B cell (primary cell): ENCODE data around the gene TIMP2. TPM values are rescaled to one million over a fixed set of nuclear protein-coding genes. Genes with fewer than 3 reads are reported as not detected.
A peak's percentile ranks its signal among the peaks of the same experiment; 100 is the strongest.
"Not testable (repeated sequence)": the region's sequence is repeated elsewhere in the genome, so short reads cannot be mapped to it uniquely, and the experiment has no call there.

Source experiments
- ATAC-seq: fragments of 200-7000 bp; cut with Tn5 transposase; one replicate; pipeline ENCODE4 v1.10.0; 2021; ENCODE audit warnings: low read depth, mild to moderate bottlenecking, moderate number of reproducible peaks, moderate library complexity
- CTCF ChIA-PET: fragments of 350-600 bp; sonication (Branson Sonifier 250); formaldehyde crosslinking; loops from one replicate; lab custom pipeline; 2021; ENCODE audit warnings: antibody characterized with exemption, inconsistent platforms; lab: Charles Lee
- POLR2A ChIA-PET: fragments of 350-600 bp; sonication (Branson Sonifier 250); formaldehyde crosslinking; loops from one replicate; lab custom pipeline; 2021; ENCODE audit warnings: antibody characterized with exemption; lab: Charles Lee
- DNase-seq: peaks from one replicate; pipeline ENCODE4 v3.0.0; 2013
- H2AFZ ChIP-seq: 2 replicates; pipeline ENCODE4 v1.6.1; 2012; ENCODE audit warnings: mild to moderate bottlenecking, low read depth, low read length; ENCODE audit not compliant: insufficient read depth, poor library complexity, severe bottlenecking
- H3K27ac ChIP-seq, 2 donors: 1 replicate in 1 of 2; 2 replicates in 1 of 2; pipeline ENCODE4 v1.5.1; 2012 to 2013; ENCODE audit warnings: low read length in 2 of 2, mild to moderate bottlenecking in 2 of 2, moderate library complexity in 1 of 2
- H3K27me3 ChIP-seq, 4 experiments: fragments of 200-600 bp in 1 of 4; sonication (generic) in 1 of 4; replicated peaks in 1 of 4; 1 replicate in 2 of 4; 2 replicates in 2 of 4; pipeline versions ENCODE4 v1.6.1 to v1.7.0; 2013 to 2016; ENCODE audit warnings: low read length in 3 of 4, mild to moderate bottlenecking in 2 of 4, mixed read lengths in 1 of 4, moderate library complexity in 1 of 4; ENCODE audit not compliant: insufficient read depth in 4 of 4, control insufficient read depth in 3 of 4; ENCODE audit errors: control extremely low read depth in 1 of 4
- H3K36me3 ChIP-seq, 2 experiments: replicated peaks in 1 of 2; 1 replicate in 1 of 2; 2 replicates in 1 of 2; pipeline versions ENCODE4 v1.6.1 to v1.7.1; 2013; ENCODE audit warnings: low read length in 1 of 2; ENCODE audit not compliant: insufficient read depth in 2 of 2, control insufficient read depth in 1 of 2; ENCODE audit errors: control extremely low read depth in 1 of 2, extremely low read depth in 1 of 2
- H3K4me1 ChIP-seq, 2 donors: fragments of 200-600 bp in 1 of 2; sonication (generic) in 1 of 2; 1 replicate in 1 of 2; 2 replicates in 1 of 2; pipeline versions ENCODE4 v1.5.1 to v1.6.1; 2013 to 2017; ENCODE audit warnings: low read length in 2 of 2; ENCODE audit not compliant: control insufficient read depth in 2 of 2, insufficient read depth in 2 of 2
- H3K4me2 ChIP-seq: replicated peaks from 2 replicates; pipeline ENCODE3; 2012; ENCODE audit warnings: mild to moderate bottlenecking, low read depth, low read length; ENCODE audit not compliant: poor library complexity, severe bottlenecking
- H3K4me3 ChIP-seq, 5 experiments: fragments of 200-600 bp in 1 of 5; sonication (generic) in 1 of 5; 1 replicate in 3 of 5; 2 replicates in 2 of 5; pipeline versions ENCODE4 v1.5.1 to v1.7.0; 2011 to 2016; ENCODE audit warnings: low read length in 4 of 5, mild to moderate bottlenecking in 4 of 5, low read depth in 2 of 5, control low read depth in 1 of 5, moderate library complexity in 1 of 5; ENCODE audit not compliant: insufficient read depth in 1 of 5; ENCODE audit errors: control extremely low read depth in 1 of 5, extremely low read depth in 1 of 5
- H3K79me2 ChIP-seq: fragments of 200-600 bp; sonication (generic); one replicate; pipeline ENCODE4 v1.6.0; 2016; ENCODE audit warnings: low read length; ENCODE audit not compliant: control insufficient read depth, insufficient read depth
- H3K9ac ChIP-seq: fragments of 200-600 bp; sonication (generic); 2 replicates; pipeline ENCODE4 v1.6.1; 2017; ENCODE audit warnings: mild to moderate bottlenecking, low read length, moderate library complexity
- H3K9me3 ChIP-seq, 3 donors: one replicate each; pipeline versions ENCODE4 v1.6.1 to v1.7.1; 2013; ENCODE audit warnings: low read length in 2 of 3; ENCODE audit not compliant: control insufficient read depth in 2 of 3, insufficient read depth in 1 of 3; ENCODE audit errors: control extremely low read depth in 1 of 3
- H4K20me1 ChIP-seq: 2 replicates; pipeline ENCODE4 v1.6.0; 2012; ENCODE audit warnings: mild to moderate bottlenecking, low read length; ENCODE audit not compliant: insufficient read depth, control insufficient read depth, poor library complexity, severe bottlenecking
- H3K27ac Mint-ChIP-seq: one replicate; pipeline ENCODE4 v1.8.0; 2021; ENCODE audit warnings: mixed read lengths
- H3K27me3 Mint-ChIP-seq: one replicate; pipeline ENCODE4 v1.8.0; 2021; ENCODE audit warnings: mixed read lengths
- H3K4me1 Mint-ChIP-seq: one replicate; pipeline ENCODE4 v1.8.0; 2021; ENCODE audit warnings: mixed read lengths
- H3K4me3 Mint-ChIP-seq: one replicate; pipeline ENCODE4 v1.8.0; 2021; ENCODE audit warnings: mixed read lengths
- H3K9me3 Mint-ChIP-seq: one replicate; pipeline ENCODE4 v1.8.0; 2022; ENCODE audit warnings: mixed read lengths; ENCODE audit not compliant: insufficient read depth
- EZH2 ChIP-seq: IDR thresholded peaks from 2 replicates; pipeline ENCODE4 v1.6.1; 2012; ENCODE audit warnings: borderline replicate concordance, low read depth, mild to moderate bottlenecking, moderate library complexity, low read length; ENCODE audit not compliant: insufficient read depth, poor library complexity, severe bottlenecking
- WGBS: methylation state at CpG from one replicate; pipeline ENCODE4 v1.1.5; 2013; ENCODE audit warnings: missing lambda C conversion rate; ENCODE audit not compliant: insufficient coverage; 5-methylcytosine and 5-hydroxymethylcytosine counted together
- intact Hi-C: fragments of 100-400 bp; cut with micrococcal nuclease; formaldehyde crosslinking; loops from one replicate; pipeline ENCODE4 v1.10.0; 2022
- polyA plus RNA-seq: library from polyadenylated mRNA; depleted of rRNA; stranded (reverse); fragments of >200 nt; gene quantifications from 2 replicates; pipeline ENCODE4 v1.2.3, GENCODE V29; 2012
- total RNA-seq, 2 donors: library from RNA; stranded (reverse); fragments of 120-200 nt in 1 of 2; gene quantifications; 1 replicate in 1 of 2; 2 replicates in 1 of 2; pipeline versions ENCODE4 v1.2.3 to v1.2.4, GENCODE V29; 2013 to 2022
- TF ChIP-seq, protein P1 (sequence below): fragments of 200-600 bp; IDR thresholded peaks from one replicate; pipeline ENCODE4 v1.8.0; 2022; ENCODE audit warnings: antibody characterized with exemption, mild to moderate bottlenecking

The TIMP2 gene
- total and polyA plus RNA-seq, 2 donors (not counting 1 experiment from before 2014, with no cell fraction given) = 4.8 to 10.0 TPM

DNA sequence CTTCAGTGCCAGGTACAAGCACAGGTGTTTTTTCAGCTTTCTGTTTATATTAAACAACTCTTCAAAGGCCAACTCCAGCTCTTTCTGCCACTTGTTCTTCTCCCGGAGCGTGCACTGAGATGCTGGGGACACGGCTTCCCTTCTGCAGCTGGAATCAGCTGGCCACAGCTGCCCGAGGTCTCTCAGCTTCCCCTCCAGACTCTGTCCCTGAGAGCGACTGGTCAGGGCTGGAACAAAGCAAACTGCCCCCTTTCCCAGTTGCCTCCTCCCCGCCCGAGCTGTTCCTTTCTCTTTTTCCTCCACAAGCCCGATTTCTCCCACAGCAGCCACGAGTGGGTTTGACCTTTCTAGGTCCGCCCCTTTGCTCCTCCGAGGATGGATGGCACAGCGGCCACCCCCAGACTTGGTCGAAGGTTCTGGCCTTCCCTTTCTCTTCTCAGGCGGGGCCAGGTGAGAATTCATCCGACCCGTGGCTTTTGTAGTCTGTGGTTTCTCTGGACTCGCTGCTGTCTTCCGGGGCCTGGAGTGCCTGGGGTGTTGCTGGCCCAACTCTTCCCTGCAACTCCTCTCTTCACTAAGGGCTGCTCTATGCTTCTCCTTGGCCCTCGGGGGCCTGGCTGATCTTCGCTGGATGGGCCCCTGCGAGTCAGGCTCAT lies 33.7 kb downstream of the TIMP2 start:
- no peak overlapping the region for H3K4me3 ChIP-seq
- no peak overlapping the region for H2AFZ ChIP-seq
- no peaks in the 10 kb centered on the region for H3K9me3 ChIP-seq
- peaks cover 8% of the 10 kb centered on the region for H3K79me2 ChIP-seq
- peaks cover 0 to 7% of the 10 kb centered on the region in 2 experiments for H3K36me3 ChIP-seq
- H3K27ac Mint-ChIP-seq = peak overlapping the region; percentile 93
- H3K4me3 Mint-ChIP-seq = peak overlapping the region; percentile 72
- CTCF ChIA-PET = interaction anchor here (2.1 to 7.7 kb wide), 2 partner anchors 25 to 79 kb away, joined by 9 to 42 read pairs; no protein-coding TSS in a partner anchor
- POLR2A ChIA-PET = no interaction called here
- H3K4me2 ChIP-seq = peak overlapping the region; percentile 86
- WGBS = 92% methylated on average over 20 of the region's 21 CpGs
- TF ChIP-seq, protein P1, sequence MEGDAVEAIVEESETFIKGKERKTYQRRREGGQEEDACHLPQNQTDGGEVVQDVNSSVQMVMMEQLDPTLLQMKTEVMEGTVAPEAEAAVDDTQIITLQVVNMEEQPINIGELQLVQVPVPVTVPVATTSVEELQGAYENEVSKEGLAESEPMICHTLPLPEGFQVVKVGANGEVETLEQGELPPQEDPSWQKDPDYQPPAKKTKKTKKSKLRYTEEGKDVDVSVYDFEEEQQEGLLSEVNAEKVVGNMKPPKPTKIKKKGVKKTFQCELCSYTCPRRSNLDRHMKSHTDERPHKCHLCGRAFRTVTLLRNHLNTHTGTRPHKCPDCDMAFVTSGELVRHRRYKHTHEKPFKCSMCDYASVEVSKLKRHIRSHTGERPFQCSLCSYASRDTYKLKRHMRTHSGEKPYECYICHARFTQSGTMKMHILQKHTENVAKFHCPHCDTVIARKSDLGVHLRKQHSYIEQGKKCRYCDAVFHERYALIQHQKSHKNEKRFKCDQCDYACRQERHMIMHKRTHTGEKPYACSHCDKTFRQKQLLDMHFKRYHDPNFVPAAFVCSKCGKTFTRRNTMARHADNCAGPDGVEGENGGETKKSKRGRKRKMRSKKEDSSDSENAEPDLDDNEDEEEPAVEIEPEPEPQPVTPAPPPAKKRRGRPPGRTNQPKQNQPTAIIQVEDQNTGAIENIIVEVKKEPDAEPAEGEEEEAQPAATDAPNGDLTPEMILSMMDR = no peak
- no peak for TF ChIP-seq EZH2
- no peaks in the 10 kb centered on the region for H3K27me3 Mint-ChIP-seq
- ATAC-seq (no peak), DNase-seq (no peak)
- intact Hi-C loops = no loop called here
- no peaks in the 10 kb centered on the region for H3K9me3 Mint-ChIP-seq
- H3K9ac ChIP-seq = no peak overlapping the region
- no peaks in the 10 kb centered on the region for H4K20me1 ChIP-seq
- peaks cover 41 to 53% of the 10 kb centered on the region in 2 donors for H3K4me1 ChIP-seq
- H3K27ac ChIP-seq = peak overlapping the region; percentile 93 to 96
- H3K4me1 Mint-ChIP-seq = peaks cover 58% of the 10 kb centered on the region
- H3K27me3 ChIP-seq = no peaks in the 10 kb centered on the region

DNA sequence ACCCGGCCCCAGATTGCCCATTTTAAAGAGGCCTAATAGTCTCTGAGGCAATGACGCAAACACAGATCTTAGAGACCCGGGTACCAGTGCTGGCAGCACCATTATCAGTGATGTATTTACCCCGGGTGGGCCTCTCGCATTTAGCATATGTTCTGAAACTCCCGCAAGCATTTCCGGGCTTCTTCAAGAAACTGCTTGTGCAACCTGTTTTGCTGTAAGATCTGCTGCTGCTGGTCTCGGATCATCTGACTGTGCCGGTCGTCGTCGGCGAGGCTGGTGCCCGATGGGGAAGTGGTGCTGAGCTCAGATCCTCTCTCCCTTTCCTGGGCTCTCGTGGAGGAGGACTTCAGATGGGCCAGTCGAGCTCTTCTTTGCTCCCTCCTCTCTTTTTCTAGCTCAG lies 34.7 kb downstream of the TIMP2 start:
- peaks cover 41 to 53% of the 10 kb centered on the region in 2 donors for H3K4me1 ChIP-seq
- intact Hi-C loops = no loop called here
- peak; percentile 64 for ATAC-seq
- ChIA-PET POLR2A (interaction anchor here (0.6 to 0.7 kb wide), 3 partner anchors 18 to 119 kb away, joined by 4 to 6 read pairs (median 5); partner anchors contain the start of gene CANT1), CTCF (interaction anchor here (2.1 to 7.7 kb wide), 2 partner anchors 24 to 80 kb away, joined by 9 to 42 read pairs; no protein-coding TSS in a partner anchor)
- TF ChIP-seq EZH2 = no peak
- TF ChIP-seq, protein P1 = no peak
- peak overlapping the region; percentile 93 for H3K27ac Mint-ChIP-seq
- peak overlapping the region; percentile 93 to 96 for H3K27ac ChIP-seq
- H4K20me1 ChIP-seq = no peaks in the 10 kb centered on the region
- WGBS = 31% methylated on average over 14 of the region's 16 CpGs
- H3K27me3 Mint-ChIP-seq = no peaks in the 10 kb centered on the region
- H3K4me3 ChIP-seq = peak overlapping the region in 3 of 5 experiments; percentile 5 to 71 (median 56)
- peaks cover 8% of the 10 kb centered on the region for H3K79me2 ChIP-seq
- no peaks in the 10 kb centered on the region for H3K27me3 ChIP-seq
- H3K9me3 ChIP-seq = no peaks in the 10 kb centered on the region
- H3K4me3 Mint-ChIP-seq = peak overlapping the region; percentile 72
- peak overlapping the region; percentile 86 for H3K4me2 ChIP-seq
- peak overlapping the region; percentile 44 for H2AFZ ChIP-seq
- H3K36me3 ChIP-seq = peaks cover 0 to 7% of the 10 kb centered on the region in 2 experiments
- peaks cover 58% of the 10 kb centered on the region for H3K4me1 Mint-ChIP-seq
- peak overlapping the region; percentile 23 for H3K9ac ChIP-seq
- DNase-seq = peak; percentile 82
- H3K9me3 Mint-ChIP-seq = no peaks in the 10 kb centered on the region

DNA sequence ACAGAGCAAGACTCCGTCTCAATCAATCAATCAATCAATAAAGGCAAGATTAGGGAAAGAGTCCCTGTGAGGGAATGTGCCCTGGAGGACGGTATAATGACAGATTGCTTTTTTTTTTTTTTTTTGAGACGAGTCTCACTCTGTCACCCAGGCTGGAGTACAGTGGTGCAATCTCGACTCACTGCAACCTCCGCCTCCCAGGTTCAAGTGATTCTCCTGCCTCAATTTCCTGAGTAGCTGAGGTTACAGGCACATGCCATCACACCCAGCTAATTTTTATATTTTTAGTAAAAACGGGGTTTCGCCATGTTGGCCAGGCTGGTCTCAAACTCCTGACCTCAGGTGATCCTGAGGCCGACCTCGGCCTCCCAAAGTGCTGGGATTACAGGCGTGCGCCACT lies 35.1 kb downstream of the TIMP2 start:
- peak overlapping the region; percentile 5 to 71 (median 53) for H3K4me3 ChIP-seq
- intact Hi-C loops, H3K9me3 Mint-ChIP-seq, H3K79me2 ChIP-seq, H2AFZ ChIP-seq, H3K9me3 ChIP-seq, H3K36me3 ChIP-seq, DNase-seq, H3K27me3 ChIP-seq, H3K27me3 Mint-ChIP-seq, ATAC-seq, H4K20me1 ChIP-seq: not testable (repeated sequence)
- WGBS = 70% methylated on average over 7 of the region's 11 CpGs
- peak overlapping the region; percentile 93 for H3K27ac Mint-ChIP-seq
- ChIA-PET CTCF (interaction anchor here (1.1 to 7.7 kb wide), 4 partner anchors 8 to 81 kb away, joined by 4 to 42 read pairs (median 6); no protein-coding TSS in a partner anchor), POLR2A (interaction anchor here (0.6 to 0.7 kb wide), 5 partner anchors 15 to 489 kb away, joined by 3 to 6 read pairs (median 4); partner anchors contain the start of gene CANT1)
- H3K4me1 ChIP-seq = peaks cover 41 to 53% of the 10 kb centered on the region in 2 donors
- H3K4me2 ChIP-seq = peak overlapping the region; percentile 86
- peaks cover 58% of the 10 kb centered on the region for H3K4me1 Mint-ChIP-seq
- peak overlapping the region; percentile 70 for H3K9ac ChIP-seq
- peak overlapping the region; percentile 93 to 96 for H3K27ac ChIP-seq
- H3K4me3 Mint-ChIP-seq = peak overlapping the region; percentile 88
